ENCODE measurements around the gene FN1. TPM values are rescaled to one million over a fixed set of nuclear protein-coding genes. Genes with fewer than 3 reads are reported as not detected.

The FN1 gene
- total RNA-seq, 4 donors from 2014 or later, result 45.8 to 78.1 (median 52.7) TPM

GRCh38 chr2:215358312-215358845 lies 77.5 kb downstream of the FN1 start:
- H3K4me3 ChIP-seq, result no peak overlapping the region
- no peak for TF ChIP-seq CTCF (IDR thresholded peaks at IDR 0.05)
- TF ChIP-seq POLR2AphosphoS5 (IDR thresholded peaks at IDR 0.05), result no peak
- no peak for TF ChIP-seq EP300 (IDR thresholded peaks at IDR 0.05)
- TF ChIP-seq POLR2A (IDR thresholded peaks at IDR 0.05), result no peak
- H3K27ac ChIP-seq, result no peak overlapping the region
- peaks cover 25% of the 10 kb centered on the region for H3K36me3 ChIP-seq
- no peaks in the 10 kb centered on the region for H3K9me3 ChIP-seq
- WGBS, result 94% methylated on average over 4 of the region's 4 CpGs
- H3K4me1 ChIP-seq, result no peaks in the 10 kb centered on the region
- no peaks in the 10 kb centered on the region for H3K27me3 ChIP-seq
- DNase-seq (ENCODE audit: low spot score in 2 of 2), result no peak

GRCh38 chr2:215357660-215358059 lies 78.2 kb downstream of the FN1 start:
- no peaks in the 10 kb centered on the region for H3K4me1 ChIP-seq
- no peak for TF ChIP-seq POLR2AphosphoS5 (IDR thresholded peaks at IDR 0.05)
- TF ChIP-seq CTCF (IDR thresholded peaks at IDR 0.05), result no peak
- TF ChIP-seq EP300 (IDR thresholded peaks at IDR 0.05), result no peak
- no peak for TF ChIP-seq POLR2A (IDR thresholded peaks at IDR 0.05)
- no peaks in the 10 kb centered on the region for H3K9me3 ChIP-seq
- WGBS, result 60% methylated on average over 3 of the region's 3 CpGs
- peaks cover 19% of the 10 kb centered on the region for H3K36me3 ChIP-seq
- no peak for DNase-seq (ENCODE audit: low spot score in 2 of 2)
- H3K27me3 ChIP-seq, result no peaks in the 10 kb centered on the region
- H3K27ac ChIP-seq, result no peak overlapping the region
- H3K4me3 ChIP-seq, result no peak overlapping the region

GRCh38 chr2:215356948-215357461 lies 78.9 kb downstream of the FN1 start:
- Histone ChIP-seq H3K4me1 (no peaks in the 10 kb centered on the region), H3K27ac (no peak overlapping the region), H3K4me3 (no peak overlapping the region), H3K27me3 (no peaks in the 10 kb centered on the region), H3K9me3 (no peaks in the 10 kb centered on the region), H3K36me3 (peaks cover 13% of the 10 kb centered on the region)
- WGBS, result 76% methylated on average over 9 of the region's 9 CpGs
- no peak for DNase-seq (ENCODE audit: low spot score in 2 of 2)
- TF ChIP-seq POLR2A (IDR thresholded peaks at IDR 0.05), result no peak
- TF ChIP-seq CTCF (IDR thresholded peaks at IDR 0.05), result no peak
- no peak for TF ChIP-seq POLR2AphosphoS5 (IDR thresholded peaks at IDR 0.05)
- no peak for TF ChIP-seq EP300 (IDR thresholded peaks at IDR 0.05)

GRCh38 chr2:215356334-215356947 lies 79.4 kb downstream of the FN1 start:
- Histone ChIP-seq H3K4me3 (no peak overlapping the region), H3K27ac (no peak overlapping the region), H3K27me3 (no peaks in the 10 kb centered on the region), H3K36me3 (peaks cover 10% of the 10 kb centered on the region), H3K9me3 (no peaks in the 10 kb centered on the region), H3K4me1 (no peaks in the 10 kb centered on the region)
- no peak for DNase-seq (ENCODE audit: low spot score in 2 of 2)
- TF ChIP-seq POLR2AphosphoS5 (IDR thresholded peaks at IDR 0.05) (no peak), POLR2A (IDR thresholded peaks at IDR 0.05) (no peak), CTCF (IDR thresholded peaks at IDR 0.05) (no peak), EP300 (IDR thresholded peaks at IDR 0.05) (no peak)
- WGBS, result 88% methylated on average over 7 of the region's 7 CpGs

GRCh38 chr2:215355801-215356200 lies 80.1 kb downstream of the FN1 start:
- Histone ChIP-seq H3K36me3 (peaks cover 9% of the 10 kb centered on the region), H3K9me3 (no peaks in the 10 kb centered on the region), H3K27me3 (no peaks in the 10 kb centered on the region), H3K4me1 (no peaks in the 10 kb centered on the region), H3K27ac (no peak overlapping the region), H3K4me3 (no peak overlapping the region)
- 95% methylated on average over 7 of the region's 7 CpGs for WGBS
- no peak for DNase-seq (ENCODE audit: low spot score in 2 of 2)
- TF ChIP-seq EP300 (IDR thresholded peaks at IDR 0.05) (no peak), CTCF (IDR thresholded peaks at IDR 0.05) (no peak)
